ENCODE measurements around the gene GPHN. TPM values are rescaled to one million over a fixed set of nuclear protein-coding genes. Genes with fewer than 3 reads are reported as not detected.

The GPHN gene
- total and polyA plus RNA-seq, 2 of the 4 experiments (the other 2 are of a cell fraction): 8.0 to 8.1 TPM

DNA sequence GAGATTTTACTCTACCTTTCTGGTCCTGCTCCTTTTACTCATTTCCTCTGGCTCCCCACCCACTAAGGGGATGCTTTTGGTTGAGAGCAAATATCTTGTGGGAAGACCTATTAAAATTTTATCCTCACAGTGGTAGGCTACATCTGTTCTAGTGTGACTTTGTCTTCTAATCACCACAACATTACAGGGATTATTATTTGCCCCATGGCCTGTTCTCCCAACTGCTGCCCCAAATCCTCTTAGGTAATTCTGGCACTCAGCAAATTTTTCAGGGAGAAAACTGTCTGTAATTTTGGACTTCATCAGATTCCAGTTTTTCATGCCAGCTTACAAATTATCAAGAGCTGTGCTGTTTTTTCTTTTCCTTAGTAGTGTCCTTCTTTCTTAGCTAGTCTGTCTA lies 172.3 kb downstream of the GPHN start:
- no peak overlapping the region for H3K27ac ChIP-seq (ENCODE audit: insufficient read depth, low read length)
- H4K8ac ChIP-seq (ENCODE audit: low read depth in 2 of 2, low read length in 2 of 2): no peak overlapping the region
- ChIA-PET POLR2A (ENCODE audit: unreplicated experiment) (no interaction called here), CTCF (no interaction called here)
- no peak overlapping the region for H2BK5ac ChIP-seq (ENCODE audit: low read depth, low read length, poor library complexity, severe bottlenecking)
- DNase-seq (no peak), ATAC-seq (ENCODE audit: low read depth) (no peak)
- H2BK120ac ChIP-seq (ENCODE audit: low read depth, low read length): no peak overlapping the region
- no peak for TF ChIP-seq NFE2L2 (IDR thresholded peaks at IDR 0.05; ENCODE audit: low read depth, low read length)
- TF ChIP-seq RAD21 (IDR thresholded peaks at IDR 0.05; ENCODE audit: low read length): no peak
- no peak for TF ChIP-seq CHD1 (IDR thresholded peaks at IDR 0.05; ENCODE audit: low read depth, low read length)
- TF ChIP-seq, protein P1, sequence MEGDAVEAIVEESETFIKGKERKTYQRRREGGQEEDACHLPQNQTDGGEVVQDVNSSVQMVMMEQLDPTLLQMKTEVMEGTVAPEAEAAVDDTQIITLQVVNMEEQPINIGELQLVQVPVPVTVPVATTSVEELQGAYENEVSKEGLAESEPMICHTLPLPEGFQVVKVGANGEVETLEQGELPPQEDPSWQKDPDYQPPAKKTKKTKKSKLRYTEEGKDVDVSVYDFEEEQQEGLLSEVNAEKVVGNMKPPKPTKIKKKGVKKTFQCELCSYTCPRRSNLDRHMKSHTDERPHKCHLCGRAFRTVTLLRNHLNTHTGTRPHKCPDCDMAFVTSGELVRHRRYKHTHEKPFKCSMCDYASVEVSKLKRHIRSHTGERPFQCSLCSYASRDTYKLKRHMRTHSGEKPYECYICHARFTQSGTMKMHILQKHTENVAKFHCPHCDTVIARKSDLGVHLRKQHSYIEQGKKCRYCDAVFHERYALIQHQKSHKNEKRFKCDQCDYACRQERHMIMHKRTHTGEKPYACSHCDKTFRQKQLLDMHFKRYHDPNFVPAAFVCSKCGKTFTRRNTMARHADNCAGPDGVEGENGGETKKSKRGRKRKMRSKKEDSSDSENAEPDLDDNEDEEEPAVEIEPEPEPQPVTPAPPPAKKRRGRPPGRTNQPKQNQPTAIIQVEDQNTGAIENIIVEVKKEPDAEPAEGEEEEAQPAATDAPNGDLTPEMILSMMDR (conservative IDR thresholded peaks at IDR 0.05; ENCODE audit: low read depth, low read length): no peak
- no peak for TF ChIP-seq MAZ (IDR thresholded peaks at IDR 0.05; ENCODE audit: borderline replicate concordance, low read depth, low read length)
- TF ChIP-seq FOS (IDR thresholded peaks at IDR 0.05; ENCODE audit: low read depth, low read length): no peak
- TF ChIP-seq MAFK (IDR thresholded peaks at IDR 0.05; ENCODE audit: low read depth, low read length): no peak
- TF ChIP-seq, protein P2, sequence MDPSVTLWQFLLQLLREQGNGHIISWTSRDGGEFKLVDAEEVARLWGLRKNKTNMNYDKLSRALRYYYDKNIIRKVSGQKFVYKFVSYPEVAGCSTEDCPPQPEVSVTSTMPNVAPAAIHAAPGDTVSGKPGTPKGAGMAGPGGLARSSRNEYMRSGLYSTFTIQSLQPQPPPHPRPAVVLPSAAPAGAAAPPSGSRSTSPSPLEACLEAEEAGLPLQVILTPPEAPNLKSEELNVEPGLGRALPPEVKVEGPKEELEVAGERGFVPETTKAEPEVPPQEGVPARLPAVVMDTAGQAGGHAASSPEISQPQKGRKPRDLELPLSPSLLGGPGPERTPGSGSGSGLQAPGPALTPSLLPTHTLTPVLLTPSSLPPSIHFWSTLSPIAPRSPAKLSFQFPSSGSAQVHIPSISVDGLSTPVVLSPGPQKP (IDR thresholded peaks at IDR 0.05; ENCODE audit: borderline replicate concordance, low read depth, low read length): no peak
- no peak for TF ChIP-seq RCOR1 (IDR thresholded peaks at IDR 0.05; ENCODE audit: insufficient replicate concordance, low read length)
- TF ChIP-seq, protein P3, sequence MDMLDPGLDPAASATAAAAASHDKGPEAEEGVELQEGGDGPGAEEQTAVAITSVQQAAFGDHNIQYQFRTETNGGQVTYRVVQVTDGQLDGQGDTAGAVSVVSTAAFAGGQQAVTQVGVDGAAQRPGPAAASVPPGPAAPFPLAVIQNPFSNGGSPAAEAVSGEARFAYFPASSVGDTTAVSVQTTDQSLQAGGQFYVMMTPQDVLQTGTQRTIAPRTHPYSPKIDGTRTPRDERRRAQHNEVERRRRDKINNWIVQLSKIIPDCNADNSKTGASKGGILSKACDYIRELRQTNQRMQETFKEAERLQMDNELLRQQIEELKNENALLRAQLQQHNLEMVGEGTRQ (IDR thresholded peaks at IDR 0.05; ENCODE audit: low read depth, low read length): no peak
- TF ChIP-seq BHLHE40 (IDR thresholded peaks at IDR 0.05; ENCODE audit: low read depth, low read length): no peak
- no peak for TF ChIP-seq MXI1 (IDR thresholded peaks at IDR 0.05; ENCODE audit: borderline replicate concordance, low read depth, low read length)
- no peak for TF ChIP-seq POLR2A (IDR thresholded peaks at IDR 0.05; ENCODE audit: low read depth, low read length)
- no peak for TF ChIP-seq SMC3 (IDR thresholded peaks at IDR 0.05; ENCODE audit: low read depth, low read length)
- TF ChIP-seq CEBPB (IDR thresholded peaks at IDR 0.05; ENCODE audit: low read depth, low read length): no peak
- no peak for TF ChIP-seq RFX5 (IDR thresholded peaks at IDR 0.05; ENCODE audit: low read depth, low read length)
- H3K56ac ChIP-seq (ENCODE audit: extremely low read depth, insufficient read depth, low read length): no peak overlapping the region
- no peak overlapping the region for H3K4me3 ChIP-seq (ENCODE audit: insufficient read depth, low read depth, low read length)
- H4K91ac ChIP-seq (ENCODE audit: insufficient read depth, low read depth, low read length): no peak overlapping the region
- no peak overlapping the region for H4K5ac ChIP-seq (ENCODE audit: low read depth, low read length)
- H3K36me3 ChIP-seq (ENCODE audit: control insufficient read depth, insufficient read depth, low read length): no peaks in the 10 kb centered on the region
- intact Hi-C loops (cut with micrococcal nuclease): no loop called here
- H3K23ac ChIP-seq (ENCODE audit: low read depth, low read length): no peak overlapping the region
- no peak overlapping the region for H3K4me2 ChIP-seq (ENCODE audit: low read depth, low read length)
- no peak overlapping the region for H3K9ac ChIP-seq (ENCODE audit: low read depth, low read length)
- H2AK5ac ChIP-seq (ENCODE audit: low read depth, low read length): no peak overlapping the region
- H3K18ac ChIP-seq (ENCODE audit: low read depth, low read length): no peak overlapping the region
- no TSS peak for BruUV-seq (replicated peaks)
- in situ Hi-C loops (cut with MboI; ENCODE audit: low sequenced_read_pairs): no loop called here
- H2BK15ac ChIP-seq (ENCODE audit: low read depth, low read length): no peak overlapping the region
- no peaks in the 10 kb centered on the region for H3K9me1 ChIP-seq (ENCODE audit: insufficient read depth, low read length)
- dilution Hi-C loops (cut with HindIII; ENCODE audit: low sequenced_read_pairs, unreplicated experiment): no loop called here
- H3K9me3 ChIP-seq (ENCODE audit: control insufficient read depth, insufficient read depth, low read length): no peaks in the 10 kb centered on the region; the same call in 1 of the 2 replicates
- H4K20me1 ChIP-seq (ENCODE audit: insufficient read depth, low read length): no peaks in the 10 kb centered on the region
- H2AK9ac ChIP-seq (replicated peaks; ENCODE audit: low read depth, low read length, poor library complexity): no peak overlapping the region
- no peak overlapping the region for H2AFZ ChIP-seq (replicated peaks; ENCODE audit: low read length, poor library complexity)
- H3K4ac ChIP-seq (ENCODE audit: low read depth, low read length): no peak overlapping the region
- no peaks in the 10 kb centered on the region; a peak in 1 of 4 replicates for H3K79me1 ChIP-seq (ENCODE audit: low read depth in 1 of 2, low read length in 2 of 2)
- H3K27me3 ChIP-seq (ENCODE audit: control insufficient read depth, insufficient read depth, low read length): no peaks in the 10 kb centered on the region
- no peaks in the 10 kb centered on the region for H3K4me1 ChIP-seq (ENCODE audit: control insufficient read depth, insufficient read depth, low read length)
- H3K14ac ChIP-seq (replicated peaks; ENCODE audit: low read depth, low read length): no peak overlapping the region
- H2BK20ac ChIP-seq (ENCODE audit: low read depth, low read length): no peak overlapping the region
